Activated CD8-positive, alpha-beta T cell treated with anti-CD3 and anti-CD28 coated beads for 36 hours (primary cell): Measurements from ENCODE around the gene RBP4. TPM values are rescaled to one million over a fixed set of nuclear protein-coding genes. Genes with fewer than 3 reads are reported as not detected.

ENCODE experiments used
- ATAC-seq: fragments of 200-7000 bp; cut with Tn5 transposase; one replicate; pipeline ENCODE4 v1.10.0; 2021; ENCODE audit warnings: mild to moderate bottlenecking, moderate library complexity
- CTCF ChIA-PET: fragments of 350-600 bp; sonication (Branson Sonifier 250); formaldehyde crosslinking; loops from one replicate; lab custom pipeline; 2021; ENCODE audit warnings: antibody characterized with exemption; lab: Charles Lee
- POLR2A ChIA-PET: fragments of 350-600 bp; sonication (Branson Sonifier 250); formaldehyde crosslinking; loops from one replicate; lab custom pipeline; 2021; ENCODE audit warnings: antibody characterized with exemption; lab: Charles Lee
- DNase-seq: peaks from one replicate; pipeline ENCODE4 v3.0.0-alpha.2; 2020
- H3K27ac Mint-ChIP-seq: one replicate; pipeline ENCODE4 v1.8.0; 2021; ENCODE audit warnings: mild to moderate bottlenecking, mixed read lengths
- H3K27me3 Mint-ChIP-seq: one replicate; pipeline ENCODE4 v1.8.0; 2021; ENCODE audit warnings: mixed read lengths
- H3K36me3 Mint-ChIP-seq: one replicate; pipeline ENCODE4 v1.8.0; 2021; ENCODE audit warnings: low read depth, mixed read lengths
- H3K4me1 Mint-ChIP-seq: one replicate; pipeline ENCODE4 v1.8.0; 2021; ENCODE audit warnings: low read depth, mixed read lengths
- H3K4me3 Mint-ChIP-seq: one replicate; pipeline ENCODE4 v1.8.0; 2021; ENCODE audit warnings: mild to moderate bottlenecking, moderate library complexity, mixed read lengths
- H3K9me3 Mint-ChIP-seq: one replicate; pipeline ENCODE4 v1.8.0; 2021; ENCODE audit warnings: mixed read lengths
- CTCF ChIP-seq: fragments of 200-600 bp; IDR thresholded peaks from one replicate; pipeline ENCODE4 v1.8.0; 2022; ENCODE audit warnings: antibody characterized with exemption, mild to moderate bottlenecking
- intact Hi-C: fragments of 100-400 bp; cut with micrococcal nuclease; formaldehyde crosslinking; loops from one replicate; pipeline ENCODE4 v1.10.0; 2022
- total RNA-seq, 2 experiments: library from RNA; stranded (reverse); gene quantifications; one replicate each; pipeline ENCODE4 v1.2.3, GENCODE V29; 2021

The RBP4 gene
- total RNA-seq, 2 experiments from 2014 or later = not detected

- CTCF ChIA-PET = no interaction called here
Measured at GRCh38 chr10:93612311-93612710, 11.3 kb upstream of the RBP4 start, which contains the start of gene PDE6C. Gene PDE6C, plus strand, starts transcription at chr10:93612537. Its CDS starts 189 bp downstream, at chr10:93612726.

GRCh38 chr10:93608421-93608820, 7.4 kb upstream of the RBP4 start:
- no peak overlapping the region for H3K4me3 Mint-ChIP-seq
- TF ChIP-seq CTCF = no peak
- peaks cover 4% of the 10 kb centered on the region for H3K9me3 Mint-ChIP-seq
- ChIA-PET POLR2A (no interaction called here), CTCF (no interaction called here)
- H3K27me3 Mint-ChIP-seq = peaks cover 9% of the 10 kb centered on the region
- no peaks in the 10 kb centered on the region for H3K4me1 Mint-ChIP-seq
- DNase-seq = no peak
- intact Hi-C loops = no loop called here
- no peak for ATAC-seq
- H3K27ac Mint-ChIP-seq = no peak overlapping the region
- H3K36me3 Mint-ChIP-seq = no peaks in the 10 kb centered on the region

More at GRCh38 chr10:93612311-93612710, 11.3 kb upstream of the RBP4 start, which contains the start of gene PDE6C:
- no peak for TF ChIP-seq CTCF
- peaks cover 2% of the 10 kb centered on the region for H3K9me3 Mint-ChIP-seq
- H3K4me3 Mint-ChIP-seq = no peak within 1 kb of the TSS
- no peak within 1 kb of the TSS for H3K27ac Mint-ChIP-seq
- no peaks in the 10 kb centered on the region for H3K4me1 Mint-ChIP-seq
- intact Hi-C loops = no loop called here
- no peak for DNase-seq
- ATAC-seq = no peak
- peaks cover 6% of the 10 kb centered on the region for H3K27me3 Mint-ChIP-seq
- POLR2A ChIA-PET = no interaction called here
- H3K36me3 Mint-ChIP-seq = no peaks in the 10 kb centered on the region

- intact Hi-C loops = no loop called here
- TF ChIP-seq CTCF = no peak
- no peak for DNase-seq
- ATAC-seq = no peak
- no peak overlapping the region for H3K27ac Mint-ChIP-seq
- ChIA-PET CTCF (no interaction called here), POLR2A (interaction anchor here (0.6 kb wide), 1 partner anchor 300 kb away, joined by 4 read pairs; no protein-coding TSS in a partner anchor)
- H3K9me3 Mint-ChIP-seq = peaks cover 4% of the 10 kb centered on the region
- peaks cover 29% of the 10 kb centered on the region for H3K27me3 Mint-ChIP-seq
- H3K4me3 Mint-ChIP-seq = no peak overlapping the region
- H3K36me3 Mint-ChIP-seq = no peaks in the 10 kb centered on the region
- no peaks in the 10 kb centered on the region for H3K4me1 Mint-ChIP-seq
Measured at GRCh38 chr10:93604146-93604545, 3.1 kb upstream of the RBP4 start.

GRCh38 chr10:93603023-93603422, 2.0 kb upstream of the RBP4 start:
- Mint-ChIP-seq H3K9me3 (peaks cover 4% of the 10 kb centered on the region), H3K4me1 (no peaks in the 10 kb centered on the region), H3K4me3 (no peak overlapping the region), H3K36me3 (no peaks in the 10 kb centered on the region), H3K27me3 (peaks cover 26% of the 10 kb centered on the region), H3K27ac (no peak overlapping the region)
- DNase-seq (no peak), ATAC-seq (no peak)
- intact Hi-C loops = no loop called here
- ChIA-PET CTCF (no interaction called here), POLR2A (no interaction called here)
- no peak for TF ChIP-seq CTCF

GRCh38 chr10:93601774-93602162, 733 bp upstream of the RBP4 start:
- no peaks in the 10 kb centered on the region for H3K36me3 Mint-ChIP-seq
- H3K4me3 Mint-ChIP-seq = no peak overlapping the region
- POLR2A ChIA-PET = no interaction called here
- H3K27me3 Mint-ChIP-seq = peaks cover 26% of the 10 kb centered on the region
- no peak overlapping the region for H3K27ac Mint-ChIP-seq
- intact Hi-C loops = no loop called here
- DNase-seq (no peak), ATAC-seq (no peak)
- TF ChIP-seq CTCF = no peak
- no peaks in the 10 kb centered on the region for H3K4me1 Mint-ChIP-seq
- CTCF ChIA-PET = no interaction called here
- H3K9me3 Mint-ChIP-seq = no peaks in the 10 kb centered on the region
